HG03196 (cell line): ENCODE data around the gene PICALM.
"Not testable (repeated sequence)": the region's sequence is repeated elsewhere in the genome, so short reads cannot be mapped to it uniquely, and the experiment has no call there.

Source experiments
- ATAC-seq: cut with Tn5 transposase; IDR thresholded peaks from one replicate; pipeline ENCODE4 v1.9.1; 2021; ENCODE audit not compliant: unreplicated experiment

The PICALM gene

DNA sequence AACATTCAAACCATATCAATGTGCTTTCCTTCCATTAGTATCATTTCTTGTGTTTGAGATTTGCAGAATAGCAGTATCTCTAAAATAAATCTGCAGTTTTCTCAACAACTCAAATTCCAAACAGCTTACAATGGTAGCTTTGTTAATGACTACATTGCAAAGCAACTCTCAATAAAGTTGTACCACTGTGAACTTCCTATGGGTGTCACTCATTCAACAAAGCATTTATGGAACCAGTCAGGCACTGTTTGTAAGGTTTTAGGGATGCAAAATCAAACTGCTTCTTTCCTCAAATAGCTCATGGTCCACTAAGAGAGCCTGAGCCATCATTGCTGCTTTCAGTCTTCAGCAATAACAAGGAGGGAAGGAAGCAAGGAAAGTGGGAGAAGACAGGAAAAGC, 122.7 kb downstream of the PICALM start:
- ATAC-seq = no peak

DNA sequence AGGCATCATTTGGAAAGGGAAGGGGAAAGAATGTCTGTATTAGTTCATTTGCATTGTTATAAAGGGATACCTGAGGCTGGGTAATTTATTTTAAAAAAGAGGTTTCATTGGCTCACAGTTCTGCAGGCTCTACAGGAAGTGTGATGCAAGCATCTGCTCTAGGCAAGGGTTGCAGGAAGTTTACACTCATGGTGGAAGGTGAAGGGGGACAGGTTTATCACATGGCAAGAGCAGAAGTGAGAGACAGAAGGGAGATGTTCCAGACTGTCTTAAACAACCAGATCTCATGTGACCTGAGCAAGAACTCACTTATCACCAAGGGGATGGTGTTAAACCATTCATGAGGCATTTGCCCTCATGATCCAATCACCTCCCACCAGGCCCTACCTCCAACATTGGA, 123.1 kb downstream of the PICALM start:
- no peak for ATAC-seq

DNA sequence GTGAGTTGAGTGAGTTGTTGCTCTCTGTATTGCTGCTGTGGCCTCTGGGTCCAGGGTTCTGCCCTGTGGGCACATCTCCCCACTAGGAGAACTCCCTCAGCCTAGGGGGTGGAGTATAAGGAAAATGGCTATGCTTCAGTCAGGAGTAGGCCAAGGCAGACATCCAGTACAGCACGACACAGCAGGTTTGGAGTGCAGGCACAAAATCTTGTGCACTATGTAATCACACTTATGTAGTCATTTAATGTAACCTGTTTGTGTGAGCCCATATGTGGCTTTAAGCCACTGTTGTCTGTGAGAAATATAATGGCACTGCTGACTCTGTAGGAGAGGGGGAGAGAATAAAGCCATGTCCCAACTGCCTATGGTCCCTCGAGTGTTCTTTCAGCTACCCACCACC, 123.6 kb downstream of the PICALM start:
- ATAC-seq = no peak

DNA sequence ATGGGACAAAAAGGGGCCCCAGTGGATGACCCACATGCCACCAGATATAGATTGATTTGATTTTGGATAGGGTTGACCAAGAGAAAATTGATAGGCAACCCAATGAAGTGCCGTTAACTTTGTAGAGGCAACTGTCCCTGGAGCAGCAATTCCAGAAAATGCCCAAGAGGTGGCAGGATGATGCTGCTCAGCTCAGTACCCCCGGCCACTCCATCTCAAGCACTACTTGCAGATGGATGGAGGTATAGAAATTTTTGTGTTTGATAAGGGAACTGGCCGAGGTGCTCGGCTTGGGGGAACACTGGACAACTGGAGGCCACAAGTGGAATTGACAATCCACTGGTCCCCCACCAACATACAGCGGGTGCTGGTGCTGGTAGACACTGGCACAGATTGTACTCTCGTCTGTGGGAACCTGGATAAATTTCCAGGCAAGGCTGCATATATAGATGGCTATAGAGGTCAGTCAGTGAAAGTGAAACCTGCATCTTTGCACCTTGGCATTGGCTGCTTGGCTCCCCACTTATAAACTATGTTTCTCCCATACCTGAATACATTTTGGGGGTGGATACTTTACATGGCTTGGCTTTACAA, 127.4 kb downstream of the PICALM start:
- no peak for ATAC-seq

DNA sequence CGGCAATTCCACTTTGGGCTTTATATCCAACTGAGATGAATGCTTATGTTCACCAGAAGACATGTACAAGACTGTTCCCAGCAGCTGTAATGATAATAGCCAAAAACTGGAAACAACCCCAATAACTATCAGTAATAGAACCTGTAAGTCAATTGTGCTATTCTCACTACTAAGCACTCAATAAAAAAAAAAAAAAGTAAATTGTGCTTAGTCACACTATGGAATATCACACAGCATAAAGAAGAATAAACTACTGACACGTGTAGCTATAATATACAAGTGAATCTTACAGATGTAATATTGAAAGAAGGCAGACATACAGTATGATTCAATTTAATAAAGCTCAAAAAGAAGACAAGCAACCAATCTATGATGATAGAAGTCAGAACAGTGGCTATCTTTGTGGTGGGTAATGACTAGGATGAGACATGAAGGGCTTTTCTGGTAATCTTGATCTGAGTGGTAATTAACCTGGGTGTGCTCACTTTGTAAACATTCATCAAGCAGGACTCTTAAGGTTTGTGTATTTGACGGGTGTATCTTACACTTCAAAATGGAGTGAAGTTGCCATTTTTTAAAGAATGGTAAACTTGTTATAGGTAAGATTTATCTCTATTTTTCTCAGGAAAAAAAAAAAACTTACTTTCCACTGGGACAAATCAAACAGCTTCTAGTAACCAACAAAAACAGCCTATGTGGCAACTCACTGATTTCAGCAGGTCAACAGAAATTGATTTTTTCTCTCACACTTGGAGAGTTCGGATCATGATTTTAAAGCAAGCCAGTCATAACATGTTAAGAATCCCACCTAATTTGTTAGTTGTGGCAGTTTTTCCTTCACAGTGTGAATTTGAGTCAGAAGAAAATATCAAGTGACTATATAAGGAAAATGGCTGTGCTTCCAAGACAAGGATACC, 129.5 kb downstream of the PICALM start:
- no peak for ATAC-seq

DNA sequence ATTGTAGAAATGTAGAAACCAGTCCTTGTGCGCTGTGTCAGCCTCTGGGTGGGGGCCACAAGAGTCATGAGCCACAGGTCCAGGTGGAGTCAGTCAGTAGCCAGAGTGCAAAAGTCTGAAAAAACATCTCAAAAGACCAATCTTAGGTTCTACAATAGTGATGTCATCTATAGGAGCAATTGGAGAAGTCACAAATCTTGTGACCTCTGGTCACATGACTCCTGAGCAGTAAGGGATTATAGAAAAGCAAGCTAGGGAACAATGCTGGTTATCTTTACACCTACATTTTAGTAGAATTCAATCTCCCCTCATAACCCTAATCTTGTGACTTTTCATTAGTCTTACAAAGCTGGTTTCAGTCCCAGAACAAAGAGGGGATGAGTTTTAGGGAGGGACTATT, 131.0 kb downstream of the PICALM start:
- no peak for ATAC-seq

DNA sequence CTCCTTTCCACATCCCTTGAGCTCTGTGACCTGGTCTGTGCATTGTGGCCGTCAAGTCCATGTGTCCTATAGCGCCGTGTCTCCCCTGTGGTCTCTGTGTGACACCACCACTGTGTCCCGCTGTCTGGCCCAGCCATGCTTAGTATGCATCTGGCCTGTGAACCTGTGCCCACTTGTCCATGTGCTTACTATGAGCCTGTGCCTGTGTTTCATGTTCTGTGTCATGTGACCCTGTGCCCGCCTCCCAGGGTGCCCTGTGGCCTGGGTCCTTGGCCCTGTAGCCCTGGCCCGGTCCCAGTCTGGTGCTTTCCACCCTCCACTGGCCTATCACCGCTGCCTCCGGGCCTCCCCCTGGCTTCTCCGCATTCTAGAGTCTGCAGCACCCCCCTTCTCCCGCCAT, 133.1 kb downstream of the PICALM start:
- no peak for ATAC-seq

DNA sequence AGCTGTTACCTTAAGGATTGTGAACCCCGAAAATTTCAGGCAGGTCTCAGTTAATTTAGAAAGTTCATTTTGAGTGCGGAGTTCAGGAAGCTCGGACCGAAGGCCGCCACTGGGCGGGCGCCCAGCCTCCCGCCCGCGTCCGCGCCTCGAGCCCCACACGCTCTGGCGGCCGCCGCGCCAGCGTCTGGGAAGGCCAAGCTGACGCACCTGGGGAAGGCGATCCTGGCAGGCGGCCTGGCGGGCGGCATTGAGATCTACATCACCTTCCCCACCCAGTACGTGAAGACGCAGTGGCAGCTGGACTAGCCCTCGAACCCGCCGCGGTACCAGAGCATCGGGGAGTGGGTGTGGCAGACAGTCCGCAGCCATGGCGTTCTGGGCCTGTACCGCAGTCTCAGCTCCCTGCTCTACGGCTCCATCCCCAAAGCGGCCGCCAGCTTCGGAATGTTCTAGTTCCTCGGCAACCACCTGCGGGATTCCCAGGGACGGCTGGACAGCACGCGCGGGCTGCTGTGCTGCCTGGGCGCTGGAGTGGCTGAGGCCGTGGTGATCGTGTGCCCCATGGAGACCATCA, 134.2 kb downstream of the PICALM start:
- no peak for ATAC-seq

DNA sequence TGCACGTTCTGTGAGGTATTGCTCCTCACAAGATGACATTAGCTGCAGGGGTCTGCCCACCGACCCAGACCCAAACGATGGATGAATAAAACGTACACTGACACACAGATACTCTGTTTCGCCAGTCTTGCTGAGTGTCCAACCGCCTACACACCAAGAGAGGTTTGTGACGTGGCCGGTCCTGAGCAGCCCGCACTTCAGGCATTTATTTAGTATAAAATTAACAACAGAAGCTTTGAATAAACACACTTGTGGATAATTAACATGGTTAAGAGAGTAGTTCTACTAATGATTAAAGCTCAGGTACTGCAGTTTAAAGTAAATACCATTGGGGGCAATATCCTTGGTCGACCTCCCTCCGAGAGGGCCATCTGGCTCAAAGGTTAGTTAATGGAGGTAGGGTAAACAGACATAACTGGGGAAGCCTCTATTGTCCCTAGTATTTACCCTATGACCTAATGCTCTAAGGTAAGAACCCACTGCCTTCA, 138.0 kb downstream of the PICALM start:
- no peak for ATAC-seq

DNA sequence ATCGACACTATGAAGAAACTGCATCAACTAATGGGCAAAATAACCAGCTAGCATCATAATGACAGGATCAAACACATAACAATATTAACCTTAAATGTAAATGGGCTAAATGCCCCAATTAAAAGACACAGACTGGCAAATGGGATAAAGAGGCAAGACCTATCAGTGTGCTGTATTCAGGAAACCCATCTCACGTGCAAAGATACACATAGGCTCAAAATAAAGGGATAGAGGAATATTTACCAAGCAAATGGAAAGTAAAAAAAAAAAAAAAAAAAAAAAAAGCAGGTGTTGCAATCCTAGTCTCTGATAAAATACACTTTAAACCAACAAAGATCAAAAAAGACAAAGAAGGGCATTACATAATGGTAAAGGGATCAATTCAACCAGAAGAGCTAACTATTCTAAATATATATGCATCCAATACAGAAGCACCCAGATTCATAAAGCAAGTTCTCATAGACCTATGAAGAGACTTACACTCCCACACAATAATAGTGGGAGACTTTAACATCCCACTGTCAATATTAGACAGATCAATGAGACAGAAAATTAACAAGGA, 142.2 kb downstream of the PICALM start:
- ATAC-seq = not testable (repeated sequence)

DNA sequence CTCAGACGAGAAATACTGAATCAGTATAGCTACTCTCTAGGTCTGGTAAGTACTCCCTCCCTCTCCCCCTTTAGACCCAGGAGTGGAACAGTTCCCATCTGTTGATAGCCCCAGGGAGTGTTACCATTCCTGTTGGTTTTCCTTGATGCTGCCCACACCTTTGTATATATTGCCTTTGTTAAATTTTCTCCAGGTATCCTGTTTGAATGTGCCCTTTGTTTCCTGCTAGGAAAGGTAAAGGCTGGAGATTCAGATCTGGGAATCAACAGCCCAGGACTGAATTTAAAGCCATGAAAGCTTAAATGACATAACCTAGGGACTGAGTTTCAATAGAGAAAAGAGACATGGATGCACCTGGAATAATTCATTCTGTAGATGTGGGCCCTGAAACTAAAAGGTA, 145.4 kb downstream of the PICALM start:
- ATAC-seq = no peak

DNA sequence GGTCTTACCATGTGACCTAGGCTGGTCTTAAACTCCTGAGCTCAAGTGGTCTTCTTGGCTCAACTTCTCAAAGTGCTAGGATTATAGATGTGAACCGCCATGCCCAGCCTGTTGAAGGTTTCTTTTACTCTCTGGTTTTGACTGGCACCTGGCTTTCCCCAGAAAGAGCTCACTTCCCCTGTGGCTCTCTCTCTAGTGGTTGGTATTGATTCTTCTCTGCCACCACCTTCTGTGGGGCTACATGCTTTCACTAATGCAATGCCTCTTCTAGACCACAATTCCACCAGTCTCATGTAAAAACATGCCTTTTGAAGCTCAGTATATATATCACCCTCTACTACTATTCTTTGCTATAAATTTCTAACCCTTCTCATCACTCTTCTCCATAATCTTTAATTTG, 146.5 kb downstream of the PICALM start:
- peak; percentile 84 for ATAC-seq

DNA sequence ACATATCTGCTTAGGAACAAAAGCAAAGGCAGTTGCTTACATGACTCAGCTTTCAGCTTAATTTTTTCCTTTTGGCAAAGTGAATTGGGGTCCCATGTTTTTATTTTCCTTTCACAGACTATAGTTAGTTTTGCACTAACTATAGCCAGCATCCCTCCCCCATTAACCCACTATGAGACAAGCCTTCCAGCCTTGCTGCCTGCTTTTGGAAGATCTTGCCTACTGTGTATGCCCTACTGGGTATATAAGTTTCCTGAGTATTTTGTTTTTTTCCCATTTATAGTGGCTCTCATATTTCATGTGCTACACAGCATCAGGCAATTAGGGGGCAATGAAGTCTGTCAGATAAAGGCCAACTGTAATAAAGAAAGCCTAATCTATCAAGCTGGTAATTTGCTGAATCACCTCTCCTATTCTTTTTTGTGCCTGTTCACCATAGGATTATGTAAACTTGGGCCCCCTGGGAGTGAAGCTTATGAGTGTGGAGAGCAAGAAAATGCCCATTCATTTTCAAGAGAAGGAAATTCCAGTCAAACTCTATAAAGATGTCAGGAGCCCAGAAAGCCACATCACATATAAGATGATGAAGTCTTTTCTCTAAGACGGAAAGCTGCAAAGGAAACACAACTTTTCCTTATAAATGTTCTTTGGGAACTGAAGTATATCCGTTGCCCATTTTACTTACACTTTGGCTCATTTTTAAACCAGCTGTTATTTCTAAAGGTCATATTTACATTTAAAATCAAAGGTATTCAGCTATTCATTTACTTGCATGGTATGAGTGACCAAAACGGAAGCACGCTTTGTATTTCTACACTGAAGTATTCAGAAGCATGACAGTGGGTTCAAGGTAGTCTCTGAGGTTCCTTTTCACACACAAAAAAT, 149.7 kb downstream of the PICALM start:
- no peak for ATAC-seq

DNA sequence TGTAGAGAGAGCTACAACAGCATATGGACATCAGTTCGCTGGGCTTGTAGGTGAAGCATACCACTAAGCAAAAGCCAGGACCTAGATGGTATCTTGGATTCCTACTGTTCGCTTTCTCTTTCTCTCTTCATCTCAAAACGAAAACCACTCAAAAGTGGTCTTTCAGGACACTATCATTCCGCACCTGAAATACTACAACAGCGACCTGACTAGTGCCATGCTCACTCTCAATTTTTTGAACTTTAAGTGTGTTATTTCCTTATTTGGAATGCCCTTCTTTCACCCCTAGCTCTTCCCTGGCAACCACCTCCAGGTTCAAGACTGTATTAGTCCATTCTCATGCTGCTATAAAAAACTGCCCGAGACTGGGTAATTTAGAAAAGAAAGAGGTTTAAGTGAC, 154.5 kb downstream of the PICALM start:
- no peak for ATAC-seq

DNA sequence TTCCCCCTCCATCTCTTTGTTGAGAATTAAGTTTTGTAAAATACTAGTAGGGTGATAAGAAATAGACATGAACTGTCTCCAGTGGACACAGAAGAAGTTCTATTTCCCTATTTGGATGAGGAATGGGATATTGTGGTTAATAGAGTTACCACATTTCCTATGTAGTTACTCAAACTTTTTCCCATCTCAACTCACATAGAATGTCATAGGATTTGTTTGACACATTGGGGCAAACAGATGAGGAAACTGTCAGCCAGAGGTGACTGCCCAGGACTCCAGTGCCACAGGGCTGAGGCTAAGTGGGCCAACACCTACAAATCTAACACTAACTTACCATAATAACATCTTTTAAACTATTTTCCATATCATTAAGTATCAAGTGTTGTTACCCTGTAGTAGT, 155.4 kb downstream of the PICALM start:
- ATAC-seq = no peak

DNA sequence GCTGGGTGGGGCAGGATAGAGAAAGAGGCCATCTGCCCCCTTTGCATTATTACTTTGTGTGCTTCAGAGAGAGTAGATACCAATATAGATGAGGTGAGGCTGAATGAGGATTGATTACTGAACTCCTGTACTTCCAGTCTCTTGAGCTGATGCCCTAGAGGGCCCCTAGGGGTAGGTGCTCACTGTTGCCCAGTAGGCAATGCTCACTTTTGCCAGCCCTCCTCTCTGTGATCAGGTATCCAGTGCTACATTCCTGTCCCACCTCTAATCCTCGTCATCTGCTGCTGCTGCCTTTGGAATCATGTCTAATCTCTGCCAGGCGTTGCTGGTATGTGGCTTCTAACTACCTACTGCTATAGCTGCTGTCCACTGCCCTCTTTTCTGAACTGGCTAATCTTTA, 156.5 kb downstream of the PICALM start:
- ATAC-seq = no peak
